GM21367 (cell line): ENCODE results near the gene PML.

Experiments used
- ATAC-seq: cut with Tn5 transposase; IDR thresholded peaks from one replicate; pipeline ENCODE4 v1.9.1; 2021; ENCODE audit not compliant: unreplicated experiment

The PML gene

DNA sequence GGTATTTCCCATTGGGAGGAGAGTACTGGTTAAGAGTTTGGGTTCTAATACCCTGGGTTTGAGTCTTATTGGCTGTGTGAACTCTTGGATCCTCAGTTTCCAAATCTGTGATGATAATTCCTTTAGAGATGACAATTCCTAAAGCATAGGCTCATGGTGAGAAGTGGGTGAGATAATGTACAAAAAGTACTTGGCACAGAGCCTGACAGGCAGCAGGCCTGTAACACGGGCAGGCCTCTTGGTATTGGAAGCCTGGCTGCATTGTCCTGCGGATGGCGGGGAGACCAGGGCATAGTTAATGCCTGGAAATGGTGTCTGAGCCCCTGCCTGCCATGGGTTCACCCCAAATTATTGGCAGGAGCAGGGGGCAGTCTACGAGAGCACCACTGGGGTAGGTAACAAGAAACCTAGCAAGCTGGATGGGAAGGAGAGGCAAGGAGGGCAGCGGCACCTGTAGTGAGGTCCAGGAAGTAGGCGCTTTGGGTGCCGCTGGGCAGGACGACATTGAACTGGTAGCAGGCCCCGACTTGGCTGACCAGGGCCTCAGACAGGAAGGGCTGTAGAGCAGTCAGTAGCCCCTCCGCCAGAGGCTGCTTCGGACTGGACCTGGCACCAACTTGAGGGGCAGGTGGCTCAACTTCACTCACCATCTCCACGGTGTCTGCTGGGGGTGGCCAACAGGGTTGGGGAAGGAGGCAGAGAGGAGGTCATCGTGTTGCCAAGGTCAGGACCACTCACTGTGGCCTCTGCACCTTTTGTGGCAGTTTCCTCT lies 10.1 kb upstream of the PML start:
- no peak for ATAC-seq

DNA sequence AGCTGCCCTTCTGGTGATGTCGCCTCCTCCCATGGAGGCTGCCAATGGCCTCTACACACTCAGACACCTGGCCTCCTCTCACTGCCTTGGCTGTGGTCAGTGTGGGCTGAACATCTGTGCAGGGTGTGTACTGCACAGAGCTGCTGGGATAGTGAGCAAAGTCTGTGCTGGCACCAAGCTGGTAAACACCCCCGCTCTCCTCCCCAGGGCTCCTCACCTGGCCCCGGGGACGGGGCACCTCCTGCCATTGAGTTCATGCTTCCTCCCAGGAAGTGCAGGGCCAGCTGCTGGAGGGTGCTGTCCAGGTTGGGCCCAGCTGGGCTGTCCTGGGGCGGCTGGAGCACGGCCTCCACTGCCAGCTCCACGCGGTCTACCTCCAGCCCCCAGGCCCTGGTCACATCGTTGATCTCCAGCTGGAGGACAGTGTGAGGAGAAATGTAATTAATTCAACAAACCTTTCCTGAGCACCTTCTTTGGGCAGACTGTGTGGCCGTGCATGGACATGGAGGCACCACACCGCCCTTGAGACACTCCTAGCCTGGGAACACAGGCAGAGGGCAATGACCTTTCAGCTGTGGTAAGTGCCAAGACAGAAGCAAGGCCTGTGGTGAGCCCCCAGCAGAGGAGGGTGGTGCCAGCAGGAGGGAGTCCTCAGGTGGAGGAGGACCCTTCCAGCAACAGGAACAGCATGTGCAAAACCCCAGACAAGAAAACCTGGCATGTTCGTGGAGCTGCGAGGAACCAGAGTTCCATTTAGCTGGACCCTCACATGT lies 9.2 kb upstream of the PML start:
- no peak for ATAC-seq

DNA sequence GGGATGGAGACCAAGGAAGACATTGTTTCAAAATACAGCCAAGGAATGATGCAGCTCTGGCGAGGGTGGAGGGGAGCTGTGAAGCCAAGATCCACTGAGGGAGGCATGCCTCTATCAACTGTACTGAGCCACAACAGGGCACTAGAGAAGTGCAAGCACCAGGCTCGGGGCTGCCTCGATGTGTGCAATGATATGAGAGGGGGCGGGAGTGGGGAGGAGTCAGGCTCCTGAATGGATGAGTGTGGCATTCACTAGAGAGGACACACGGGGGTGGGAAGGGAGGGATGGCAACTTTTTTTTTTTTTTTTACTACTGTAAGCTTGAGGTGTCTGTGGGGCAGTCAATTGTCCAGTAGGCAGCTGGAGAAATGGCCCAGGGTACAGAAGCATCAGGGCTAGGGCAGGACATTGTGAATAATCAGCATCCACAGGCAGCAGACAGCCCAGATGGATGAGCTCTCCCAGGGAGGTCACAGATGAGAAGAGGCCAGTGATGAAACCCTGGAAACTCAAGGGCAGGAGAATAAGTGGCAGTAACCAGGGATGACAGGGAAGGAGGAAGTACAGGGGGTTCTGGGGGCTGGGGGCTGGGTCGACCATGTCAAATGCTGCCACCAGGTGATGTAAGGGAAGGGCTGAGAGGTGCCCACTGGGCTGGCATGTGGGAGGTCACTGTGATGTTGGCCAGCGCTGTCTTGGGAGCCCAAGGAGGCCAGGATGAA lies 8.3 kb upstream of the PML start:
- no peak for ATAC-seq

DNA sequence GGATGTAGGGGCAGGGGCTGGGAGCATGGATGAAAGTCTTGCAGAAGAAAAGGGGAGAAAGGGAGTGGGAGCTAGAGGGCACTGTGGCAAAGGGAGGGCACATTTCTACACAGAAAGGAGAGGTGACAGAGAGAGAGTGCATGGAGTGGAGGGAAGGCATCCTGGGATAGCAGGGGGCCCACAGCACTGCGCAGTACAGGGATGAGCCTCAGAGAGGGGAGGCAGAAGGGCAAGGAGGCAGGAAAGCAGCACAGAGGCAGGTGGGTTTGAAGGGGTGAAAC lies 7.8 kb upstream of the PML start:
- no peak for ATAC-seq

DNA sequence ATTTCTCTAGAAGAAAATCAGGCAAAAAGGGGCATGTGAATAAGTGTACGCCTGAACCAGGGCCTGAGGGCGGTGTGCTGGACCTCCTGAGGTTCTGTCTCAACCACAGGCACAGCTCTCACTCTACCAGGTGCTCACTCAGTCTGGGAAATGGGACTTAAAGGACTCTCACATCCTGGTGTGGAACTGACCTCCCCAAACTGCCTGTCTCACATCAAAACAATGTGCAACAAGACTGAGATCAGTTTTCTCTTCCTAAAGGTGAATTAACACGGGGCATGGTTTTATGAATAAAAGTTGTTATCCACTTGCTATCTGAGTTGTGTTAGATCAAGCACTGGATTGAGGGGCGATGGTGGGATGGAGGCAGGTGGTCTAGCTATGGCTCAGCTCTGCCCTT lies 7.3 kb upstream of the PML start:
- ATAC-seq, result no peak

DNA sequence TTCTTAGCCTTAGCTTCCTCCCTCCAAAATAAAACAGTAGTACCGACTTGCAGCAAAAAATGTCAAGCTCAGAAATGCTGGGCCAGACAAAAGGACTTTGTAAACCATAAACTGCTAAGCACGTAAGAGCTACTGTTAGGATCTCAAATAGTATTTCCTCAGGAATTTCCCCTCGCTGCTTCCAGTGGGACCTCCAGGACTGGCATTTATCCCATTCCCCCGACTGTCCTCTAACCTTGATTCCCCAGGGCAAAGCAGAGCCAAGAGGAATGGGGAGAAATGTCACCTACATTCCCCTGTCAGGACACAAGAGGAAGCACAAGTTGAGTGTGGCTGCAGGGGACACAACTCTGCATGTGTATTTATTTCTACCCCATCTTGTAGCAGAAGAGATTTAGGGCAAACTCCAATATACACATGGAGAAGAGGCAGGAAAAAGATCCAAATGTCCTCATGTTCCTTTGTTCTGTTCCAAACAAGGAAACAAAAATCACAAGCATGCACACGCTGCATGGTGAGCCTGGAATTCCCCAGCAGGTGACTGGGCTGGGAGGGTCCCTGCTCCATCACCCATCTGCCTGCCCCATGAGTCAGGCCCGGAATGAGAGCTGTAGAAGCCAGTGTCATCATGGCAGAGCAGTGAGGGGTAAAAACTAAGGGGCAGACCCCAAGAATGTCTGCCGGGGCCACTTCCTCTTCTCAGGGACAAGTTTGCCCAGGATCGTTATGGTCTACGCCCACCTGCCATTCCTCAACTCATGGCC lies 6.7 kb upstream of the PML start:
- ATAC-seq, result no peak

DNA sequence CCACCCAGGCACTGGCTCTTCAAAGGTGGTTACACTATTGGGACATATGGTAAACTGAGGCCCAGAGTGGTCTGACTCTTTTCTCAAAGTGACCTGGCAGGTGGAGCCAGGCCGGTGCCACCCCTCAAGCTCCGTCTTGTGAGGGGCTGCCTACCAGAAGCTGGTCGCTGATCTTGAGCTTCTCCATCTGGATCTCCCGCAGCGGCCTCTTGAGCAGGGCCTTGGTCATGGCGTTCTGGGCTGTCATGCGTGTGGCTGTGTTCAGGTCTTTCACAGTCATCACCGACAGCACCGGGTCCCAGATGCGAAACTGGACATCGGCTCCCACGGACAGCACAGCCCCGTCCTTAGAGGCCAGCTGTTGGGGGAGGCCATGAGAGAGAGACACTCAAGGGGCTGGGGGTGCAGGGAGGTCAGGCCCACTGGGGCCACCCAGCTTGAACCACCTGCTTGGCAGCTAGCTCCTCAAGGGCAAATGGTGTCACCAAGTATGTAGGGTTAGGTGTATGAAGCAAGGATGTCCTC lies 6.0 kb upstream of the PML start:
- ATAC-seq, result no peak

DNA sequence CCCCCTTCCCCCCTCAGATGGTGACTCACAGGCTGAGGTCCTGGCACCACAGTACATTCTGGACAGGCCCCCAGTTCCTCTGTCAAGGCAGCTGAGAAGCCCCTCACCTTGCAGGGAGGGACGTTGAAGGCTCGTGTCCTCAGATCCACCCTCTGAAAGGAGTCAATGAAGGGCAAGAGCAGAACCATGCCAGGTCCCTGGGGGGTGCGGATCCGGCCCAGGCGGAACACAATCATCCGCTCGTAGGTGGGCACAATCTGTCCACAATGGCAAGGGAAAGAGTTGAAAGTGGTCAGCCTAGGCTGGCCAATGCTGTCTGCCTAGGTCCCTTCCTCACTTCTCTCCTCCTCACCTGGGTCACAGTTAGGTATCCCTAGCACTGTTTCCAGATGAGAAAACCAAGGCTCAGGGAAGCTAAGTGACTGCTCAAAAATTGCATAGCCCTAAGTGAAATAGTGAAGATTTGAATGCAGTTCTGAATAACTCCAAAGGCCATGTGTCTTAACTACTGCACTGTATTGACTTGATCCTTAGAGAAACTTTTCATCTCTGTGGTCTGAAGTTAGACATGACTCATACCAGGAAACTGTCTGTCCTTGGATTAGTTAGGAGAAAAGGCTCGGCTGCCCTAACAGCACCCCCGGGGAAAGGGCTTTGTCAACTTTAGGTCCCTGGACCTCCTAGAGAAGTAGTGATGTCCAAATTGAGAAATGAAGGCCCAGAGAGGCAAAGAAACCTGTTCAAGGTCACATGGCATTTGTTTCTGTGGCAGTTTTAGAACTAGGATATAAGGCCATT lies 5.3 kb upstream of the PML start:
- no peak for ATAC-seq

DNA sequence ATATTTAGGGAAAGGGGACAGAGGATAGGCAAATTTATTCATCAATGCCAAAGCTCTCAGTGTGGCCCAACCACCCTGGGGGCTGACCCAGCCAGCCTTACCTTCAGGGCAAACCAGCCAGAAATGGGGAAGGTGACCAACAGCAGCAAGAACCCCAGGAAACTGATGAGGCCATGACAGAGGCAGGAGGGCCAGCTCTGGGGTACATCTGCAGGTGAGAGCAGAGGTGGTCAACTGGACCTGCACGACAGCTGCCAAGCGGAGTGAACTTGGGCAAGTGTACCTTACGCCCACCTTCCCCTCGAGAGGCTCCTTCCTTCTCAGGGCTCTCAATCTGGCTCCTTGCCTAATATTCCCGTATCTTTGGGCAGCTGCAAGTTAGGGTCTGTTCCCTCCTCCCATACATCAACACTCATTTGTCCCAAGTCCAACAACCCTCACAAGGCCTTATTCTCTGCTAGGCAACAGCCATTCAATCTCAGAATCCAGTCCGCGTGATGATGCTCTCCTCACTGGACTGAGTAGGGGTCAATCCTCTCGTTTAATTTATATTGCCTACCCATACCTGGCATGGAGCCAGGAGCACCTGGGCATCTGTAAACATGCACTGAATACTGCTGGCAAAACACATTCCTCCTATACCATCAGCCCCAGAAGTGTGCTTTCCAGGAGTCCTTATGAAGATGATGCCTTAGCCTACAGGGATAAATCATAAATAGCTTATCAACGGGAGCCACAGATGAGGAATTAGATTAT lies 4.1 kb upstream of the PML start:
- no peak for ATAC-seq

DNA sequence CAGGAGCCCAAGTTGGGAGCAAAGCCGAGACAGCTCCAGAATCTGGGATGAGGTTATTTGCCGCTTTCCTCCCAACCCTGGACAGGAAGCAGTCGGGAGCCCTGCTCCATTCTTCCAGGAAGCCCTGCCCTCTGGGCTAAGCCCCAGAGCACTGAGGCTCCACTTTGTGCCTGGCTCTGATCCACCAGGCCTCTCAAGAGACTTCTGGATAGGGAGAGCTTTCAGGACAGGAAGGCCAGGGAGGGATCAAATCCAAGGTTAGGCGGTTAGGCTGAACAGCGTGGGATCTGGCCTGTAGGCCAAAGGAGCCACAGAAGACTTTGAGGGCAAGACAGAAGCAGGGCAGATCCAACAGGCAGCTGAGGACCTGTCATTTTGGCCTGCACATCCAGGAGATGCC lies 3.3 kb upstream of the PML start:
- ATAC-seq, result no peak

DNA sequence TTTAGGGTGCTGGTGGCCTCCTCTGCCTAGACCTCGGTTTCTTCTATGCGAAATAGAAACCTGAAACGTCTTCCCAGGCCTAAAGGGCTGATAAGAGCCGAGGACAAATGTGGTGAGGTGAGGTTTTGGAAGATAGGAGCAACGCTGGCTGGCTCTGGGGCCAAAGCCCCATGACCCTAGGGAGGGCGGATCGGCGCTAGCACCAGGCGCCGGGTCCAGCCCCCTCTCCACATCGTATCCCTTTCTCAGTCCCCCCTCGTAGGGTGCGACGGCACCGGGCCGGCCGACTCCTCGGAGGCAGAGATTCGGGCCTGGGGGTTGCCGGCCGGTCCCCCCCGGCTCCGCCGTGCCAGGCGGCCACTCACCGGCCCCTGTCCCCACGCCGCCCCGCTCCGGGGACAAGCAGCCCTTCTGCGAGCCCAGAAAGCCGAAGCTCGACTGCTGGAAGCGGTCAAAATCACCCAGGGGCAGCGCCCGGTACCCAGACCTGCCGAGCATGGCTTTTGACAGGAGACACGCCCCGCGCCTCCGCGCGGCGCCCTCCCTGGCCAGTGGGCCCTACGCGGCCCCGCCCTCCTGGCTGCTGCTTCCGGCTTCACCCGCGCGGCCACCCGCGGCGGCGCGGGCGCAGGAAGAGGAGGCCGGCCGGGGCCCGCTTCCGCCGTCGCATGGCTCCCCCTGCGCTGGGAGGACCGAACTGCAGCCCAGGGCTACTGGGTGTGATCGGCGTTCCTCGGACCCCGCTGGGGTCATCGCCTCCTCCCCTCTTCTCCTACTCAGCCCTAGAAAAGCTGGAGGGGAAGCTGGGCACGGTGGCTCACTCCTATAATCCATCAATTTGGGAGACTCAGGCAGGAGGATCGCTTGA lies 2.6 kb upstream of the PML start, which contains the start of gene STOML1:
TSS of gene STOML1 (minus strand) at position 570 of the 868 bp plus-strand sequence. CDS start at position 498, 72 bp downstream.
- ATAC-seq, result peak; percentile 51

DNA sequence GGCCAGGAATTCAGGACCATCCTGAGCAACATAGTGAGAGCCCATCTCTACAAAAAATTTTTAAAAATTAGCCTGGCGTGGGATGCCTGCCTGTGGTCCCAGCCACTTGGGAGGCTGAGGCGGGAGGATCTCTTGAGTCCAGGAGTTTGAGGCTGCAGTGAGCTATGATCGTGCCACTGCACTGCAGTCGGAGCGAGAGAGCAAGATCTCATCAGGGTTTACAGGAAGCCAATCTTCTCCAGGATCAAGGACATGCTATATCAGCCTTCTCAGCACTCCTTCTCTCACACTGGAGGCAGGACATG lies 2.0 kb upstream of the PML start:
- ATAC-seq, result no peak

DNA sequence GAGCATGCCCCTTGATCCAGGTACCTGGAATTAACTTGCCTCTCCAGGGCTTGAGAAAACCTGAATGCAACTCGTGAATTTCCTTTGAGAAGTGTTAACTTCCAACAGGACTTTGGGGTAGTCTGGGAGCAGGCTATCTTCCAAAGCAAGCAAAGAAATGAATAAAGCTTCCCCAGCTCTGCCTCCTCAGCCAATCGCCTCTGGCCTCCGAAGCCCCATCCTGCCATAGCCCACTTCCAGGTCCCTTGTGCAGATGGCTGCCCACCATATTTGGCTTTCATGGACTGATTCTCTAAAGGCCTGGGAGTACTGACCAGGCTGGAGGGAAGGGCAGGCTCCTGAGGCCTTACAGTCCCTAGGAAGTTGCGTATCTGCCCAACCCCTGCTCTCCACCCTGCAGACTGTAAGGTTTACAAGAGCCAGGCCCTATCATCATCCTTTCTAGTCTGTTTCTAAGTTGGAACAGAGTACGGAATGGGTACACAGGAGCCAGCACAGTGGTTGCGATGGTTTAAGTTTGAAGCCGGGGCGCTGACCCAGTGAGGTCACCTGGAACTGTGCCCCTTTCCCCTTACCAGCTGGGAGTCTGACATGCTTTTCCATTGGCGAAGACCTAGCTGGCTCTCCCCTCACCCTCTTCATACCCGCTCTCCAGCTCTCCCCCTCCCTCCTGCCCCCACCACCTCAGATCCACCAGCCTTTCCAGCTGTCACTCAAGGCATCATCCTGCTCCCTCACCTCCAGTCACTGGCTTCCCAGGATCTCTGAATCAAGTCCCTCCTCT lies 1.1 kb upstream of the PML start:
- no peak for ATAC-seq

DNA sequence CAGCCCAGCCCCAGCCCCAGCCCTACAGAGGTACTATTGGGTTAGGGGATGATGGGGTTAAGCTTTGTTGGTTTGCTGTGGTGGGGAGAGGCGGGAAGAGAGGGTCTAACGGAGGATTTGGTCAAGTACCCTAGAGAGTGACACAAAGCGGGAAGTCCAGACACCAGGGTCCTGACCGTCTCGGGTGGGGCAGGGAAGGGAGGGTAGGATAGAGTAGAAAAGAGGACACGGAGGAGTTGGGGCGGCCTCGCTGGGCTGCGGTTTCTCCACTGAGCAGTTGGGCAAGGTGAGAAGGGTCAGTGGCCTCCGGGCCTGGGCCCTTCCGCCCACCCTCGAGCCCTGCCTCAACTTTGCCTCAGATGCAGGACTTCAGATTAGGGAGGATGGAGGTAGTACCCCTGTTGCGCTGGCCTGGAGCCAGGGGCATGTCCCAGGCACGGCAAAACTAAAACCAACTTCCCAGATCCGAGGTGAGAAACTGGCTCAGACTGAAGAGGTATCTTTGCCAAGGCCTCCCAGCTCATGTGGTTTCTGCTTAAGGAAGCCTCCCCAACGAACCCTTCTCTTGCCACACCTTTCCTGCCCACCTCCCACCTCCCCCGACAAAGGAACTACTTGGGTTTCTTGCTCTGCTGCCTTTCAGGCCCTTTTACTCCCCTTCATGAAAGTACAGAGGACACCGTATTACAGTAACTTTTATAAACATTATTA lies 551 bp downstream of the PML start:
- no peak for ATAC-seq

DNA sequence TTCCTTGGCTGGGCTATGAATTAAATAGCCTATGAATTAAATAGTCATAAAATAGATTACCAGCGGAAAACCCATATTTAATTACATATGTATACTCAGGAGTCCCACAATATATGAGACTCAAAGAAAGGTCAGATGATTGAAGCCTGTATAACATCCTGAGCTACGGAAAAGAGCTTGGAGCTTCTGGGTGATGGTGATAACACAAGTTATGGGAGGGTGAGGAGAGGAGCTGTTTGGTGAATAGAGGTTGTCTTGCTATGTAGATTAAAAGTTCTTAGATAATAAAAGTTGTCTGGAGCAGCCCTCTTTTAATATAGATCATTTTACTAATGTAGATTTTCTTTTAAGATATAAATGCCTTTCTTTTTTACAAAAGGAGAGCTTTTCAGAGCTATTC lies 1.8 kb downstream of the PML start:
- no peak for ATAC-seq

DNA sequence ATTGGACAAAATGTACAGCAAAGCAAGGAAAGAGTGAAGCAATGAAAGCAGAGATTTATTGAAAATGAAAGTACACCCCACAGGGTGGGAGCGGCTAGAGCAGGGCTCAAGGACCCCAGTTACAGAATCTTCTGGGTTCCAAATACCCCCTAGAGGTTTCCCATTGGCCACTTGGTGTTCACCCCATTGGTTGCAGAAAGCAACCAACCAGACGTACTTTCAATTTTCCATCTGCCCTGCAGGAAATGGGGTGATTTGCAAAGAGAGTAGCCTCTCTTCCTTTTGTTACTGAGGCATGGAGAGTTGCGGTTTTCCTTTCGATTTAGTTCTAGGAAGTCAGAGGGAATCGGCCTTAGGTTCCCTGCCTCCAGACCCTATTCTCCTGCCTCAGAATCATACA lies 2.4 kb downstream of the PML start:
- ATAC-seq, result no peak

DNA sequence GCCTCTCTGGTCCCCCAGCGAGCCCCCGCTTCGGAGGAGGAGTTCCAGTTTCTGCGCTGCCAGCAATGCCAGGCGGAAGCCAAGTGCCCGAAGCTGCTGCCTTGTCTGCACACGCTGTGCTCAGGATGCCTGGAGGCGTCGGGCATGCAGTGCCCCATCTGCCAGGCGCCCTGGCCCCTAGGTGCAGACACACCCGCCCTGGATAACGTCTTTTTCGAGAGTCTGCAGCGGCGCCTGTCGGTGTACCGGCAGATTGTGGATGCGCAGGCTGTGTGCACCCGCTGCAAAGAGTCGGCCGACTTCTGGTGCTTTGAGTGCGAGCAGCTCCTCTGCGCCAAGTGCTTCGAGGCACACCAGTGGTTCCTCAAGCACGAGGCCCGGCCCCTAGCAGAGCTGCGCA lies 3.5 kb downstream of the PML start:
- ATAC-seq, result no peak
